Activated naive CD8-positive, alpha-beta T cell treated with anti-CD3 and anti-CD28 coated beads, Interleukin-2, amount 50 U/mL, for 24 hours (primary cell): ENCODE data around the gene ARPC1A.
A peak's percentile ranks its signal among the peaks of the same experiment; 100 is the strongest.
"Not testable (repeated sequence)": the region's sequence is repeated elsewhere in the genome, so short reads cannot be mapped to it uniquely, and the experiment has no call there.

Source experiments
- ATAC-seq: fragments of 150-1000 bp; cut with Tn5 transposase; one replicate; pipeline ENCODE4 v1.10.0; 2021
- DNase-seq: peaks from one replicate; pipeline ENCODE4 v3.0.0; 2021
- H3K27ac Mint-ChIP-seq: one replicate; pipeline ENCODE4 v1.8.0; 2021; ENCODE audit warnings: mild to moderate bottlenecking, mixed read lengths
- H3K27me3 Mint-ChIP-seq: one replicate; pipeline ENCODE4 v1.8.0; 2021; ENCODE audit warnings: mixed read lengths
- H3K36me3 Mint-ChIP-seq: one replicate; pipeline ENCODE4 v1.8.0; 2021; ENCODE audit warnings: low read depth, mixed read lengths
- H3K4me1 Mint-ChIP-seq: one replicate; pipeline ENCODE4 v1.8.0; 2021; ENCODE audit warnings: mixed read lengths
- H3K4me3 Mint-ChIP-seq: one replicate; pipeline ENCODE4 v1.8.0; 2021; ENCODE audit warnings: mild to moderate bottlenecking, moderate library complexity, mixed read lengths
- H3K9me3 Mint-ChIP-seq: one replicate; pipeline ENCODE4 v1.8.0; 2021; ENCODE audit warnings: mixed read lengths

The ARPC1A gene

GRCh38 chr7:99371376-99371920 lies 45.8 kb downstream of the ARPC1A start:
- H3K27me3 Mint-ChIP-seq = no peaks in the 10 kb centered on the region
- no peak overlapping the region for H3K27ac Mint-ChIP-seq
- H3K4me3 Mint-ChIP-seq = no peak overlapping the region
- ATAC-seq = no peak
- peaks cover 23% of the 10 kb centered on the region for H3K4me1 Mint-ChIP-seq
- DNase-seq = no peak
- H3K36me3 Mint-ChIP-seq = peaks cover 3% of the 10 kb centered on the region
- H3K9me3 Mint-ChIP-seq = no peaks in the 10 kb centered on the region

GRCh38 chr7:99372275-99373090 lies 46.8 kb downstream of the ARPC1A start:
- no peak for DNase-seq
- H3K27me3 Mint-ChIP-seq = no peaks in the 10 kb centered on the region
- peaks cover 33% of the 10 kb centered on the region for H3K4me1 Mint-ChIP-seq
- H3K36me3 Mint-ChIP-seq = peaks cover 9% of the 10 kb centered on the region
- no peak overlapping the region for H3K27ac Mint-ChIP-seq
- H3K9me3 Mint-ChIP-seq = no peaks in the 10 kb centered on the region
- ATAC-seq = no peak
- peak overlapping the region; percentile 76 for H3K4me3 Mint-ChIP-seq

- Mint-ChIP-seq H3K27ac (peak overlapping the region; percentile 64), H3K9me3 (no peaks in the 10 kb centered on the region), H3K27me3 (no peaks in the 10 kb centered on the region), H3K4me3 (peak overlapping the region; percentile 76), H3K36me3 (peaks cover 16% of the 10 kb centered on the region), H3K4me1 (peaks cover 42% of the 10 kb centered on the region)
- ATAC-seq = no peak
- DNase-seq = no peak
Measured at GRCh38 chr7:99373091-99374066, 47.7 kb downstream of the ARPC1A start.

- DNase-seq = peak; percentile 87
- no peaks in the 10 kb centered on the region for H3K27me3 Mint-ChIP-seq
- no peaks in the 10 kb centered on the region for H3K9me3 Mint-ChIP-seq
- peak within 1 kb of the TSS; percentile 82 for H3K4me3 Mint-ChIP-seq
- H3K4me1 Mint-ChIP-seq = peaks cover 50% of the 10 kb centered on the region
- peak; percentile 63 for ATAC-seq
- H3K36me3 Mint-ChIP-seq = peaks cover 22% of the 10 kb centered on the region
- H3K27ac Mint-ChIP-seq = peak within 1 kb of the TSS; percentile 74
Measured at GRCh38 chr7:99374111-99375064, 48.7 kb downstream of the ARPC1A start, which contains the start of gene ARPC1B. TSS of gene ARPC1B (plus strand) at chr7:99374730. CDS start at chr7:99385715, 10,985 bp downstream.

- Mint-ChIP-seq H3K36me3 (peaks cover 22% of the 10 kb centered on the region), H3K4me3 (peak overlapping the region; percentile 82), H3K27ac (peak overlapping the region; percentile 54), H3K27me3 (no peaks in the 10 kb centered on the region), H3K4me1 (peaks cover 53% of the 10 kb centered on the region), H3K9me3 (no peaks in the 10 kb centered on the region)
- peak; percentile 50 for ATAC-seq
- peak; percentile 69 for DNase-seq
Measured at GRCh38 chr7:99375070-99375807, 49.5 kb downstream of the ARPC1A start.

- Mint-ChIP-seq H3K4me3 (peak overlapping the region; percentile 78), H3K27me3 (no peaks in the 10 kb centered on the region), H3K36me3 (peaks cover 37% of the 10 kb centered on the region), H3K9me3 (no peaks in the 10 kb centered on the region), H3K4me1 (peaks cover 66% of the 10 kb centered on the region), H3K27ac (peak overlapping the region; percentile 94)
- DNase-seq (peak; percentile 54), ATAC-seq (peak; percentile 7)
Measured at GRCh38 chr7:99379043-99379577, 53.4 kb downstream of the ARPC1A start.

GRCh38 chr7:99379693-99380031 lies 54.0 kb downstream of the ARPC1A start:
- Mint-ChIP-seq H3K27ac (peak overlapping the region; percentile 94), H3K4me1 (peaks cover 72% of the 10 kb centered on the region), H3K4me3 (peak overlapping the region; percentile 78), H3K36me3 (peaks cover 37% of the 10 kb centered on the region)
- not testable (repeated sequence) for H3K27me3 Mint-ChIP-seq, DNase-seq, H3K9me3 Mint-ChIP-seq, ATAC-seq

- H3K27me3 Mint-ChIP-seq = no peaks in the 10 kb centered on the region
- H3K4me3 Mint-ChIP-seq = peak overlapping the region; percentile 78
- ATAC-seq (peak; percentile 51), DNase-seq (peak; percentile 65)
- peak overlapping the region; percentile 94 for H3K27ac Mint-ChIP-seq
- H3K9me3 Mint-ChIP-seq = no peaks in the 10 kb centered on the region
- H3K4me1 Mint-ChIP-seq = peaks cover 74% of the 10 kb centered on the region
- H3K36me3 Mint-ChIP-seq = peaks cover 37% of the 10 kb centered on the region
Measured at GRCh38 chr7:99380032-99380822, 54.5 kb downstream of the ARPC1A start.

- ATAC-seq = peak; percentile 91
- peaks cover 77% of the 10 kb centered on the region for H3K4me1 Mint-ChIP-seq
Measured at GRCh38 chr7:99380823-99381663, 55.3 kb downstream of the ARPC1A start.

GRCh38 chr7:99381664-99382075 lies 56.0 kb downstream of the ARPC1A start:
- H3K36me3 Mint-ChIP-seq = peaks cover 41% of the 10 kb centered on the region
- peaks cover 77% of the 10 kb centered on the region for H3K4me1 Mint-ChIP-seq

More at GRCh38 chr7:99380823-99381663, 55.3 kb downstream of the ARPC1A start:
- H3K36me3 Mint-ChIP-seq = peaks cover 38% of the 10 kb centered on the region
- no peaks in the 10 kb centered on the region for H3K27me3 Mint-ChIP-seq
- no peaks in the 10 kb centered on the region for H3K9me3 Mint-ChIP-seq
- DNase-seq = peak; percentile 86
- peak overlapping the region; percentile 78 for H3K4me3 Mint-ChIP-seq
- H3K27ac Mint-ChIP-seq = peak overlapping the region; percentile 94

GRCh38 chr7:99383203-99383602 lies 57.5 kb downstream of the ARPC1A start:
- H3K4me3 Mint-ChIP-seq = no peak overlapping the region
- H3K9me3 Mint-ChIP-seq = no peaks in the 10 kb centered on the region
- peaks cover 38% of the 10 kb centered on the region for H3K36me3 Mint-ChIP-seq
- DNase-seq (no peak), ATAC-seq (no peak)
- no peaks in the 10 kb centered on the region for H3K27me3 Mint-ChIP-seq
- peak overlapping the region; percentile 78 for H3K27ac Mint-ChIP-seq
- peaks cover 61% of the 10 kb centered on the region for H3K4me1 Mint-ChIP-seq

More at GRCh38 chr7:99381664-99382075, 56.0 kb downstream of the ARPC1A start:
- Mint-ChIP-seq H3K4me3 (peak overlapping the region; percentile 78), H3K27ac (peak overlapping the region; percentile 94), H3K9me3 (no peaks in the 10 kb centered on the region), H3K27me3 (no peaks in the 10 kb centered on the region)
- DNase-seq (no peak), ATAC-seq (no peak)
